PC-9 (cell line): ENCODE results near the gene RALGAPA2. TPM values are rescaled to one million over a fixed set of nuclear protein-coding genes. Genes with fewer than 3 reads are reported as not detected.

ENCODE experiments used
- BruUV-seq: library from RNA; stranded (reverse); fragments of 400-500 nt; replicated peaks from 2 replicates; lab custom pipeline; 2021; lab: Mats Ljungman, UMichigan
- CTCF ChIA-PET: fragments of 300-600 bp; sonication (Branson Sonifier 250); formaldehyde crosslinking; loops from one replicate; lab custom pipeline; 2022; ENCODE audit warnings: antibody characterized with exemption; lab: Charles Lee
- POLR2A ChIA-PET: fragments of 300-600 bp; sonication (Branson Sonifier 250); formaldehyde crosslinking; loops from one replicate; lab custom pipeline; 2022; ENCODE audit warnings: antibody characterized with exemption; ENCODE audit not compliant: unreplicated experiment; lab: Charles Lee
- DNase-seq, 2 experiments: peaks; one replicate each; pipeline versions ENCODE4 v3.0.0 to v3.0.0-alpha.2; 2015 to 2022; ENCODE audit warnings: mixed read lengths in 1 of 2
- H2AFZ ChIP-seq: fragments of 200-600 bp; sonication (generic); 2 replicates; pipeline ENCODE4 v1.8.1; 2017; ENCODE audit warnings: antibody characterized with exemption
- H3F3A ChIP-seq: fragments of 200-600 bp; sonication (generic); 2 replicates; pipeline ENCODE4 v1.8.1; 2017; ENCODE audit warnings: antibody characterized with exemption, mild to moderate bottlenecking, low read depth; ENCODE audit not compliant: insufficient read depth
- H3K27ac ChIP-seq: fragments of 200-600 bp; sonication (generic); 2 replicates; pipeline ENCODE4 v1.6.1; 2016; ENCODE audit warnings: mixed run types
- H3K27me3 ChIP-seq: fragments of 200-600 bp; sonication (generic); 2 replicates; pipeline ENCODE4 v1.6.1; 2016; ENCODE audit warnings: low read depth, mixed run types; ENCODE audit not compliant: insufficient read depth
- H3K36me3 ChIP-seq: fragments of 200-600 bp; sonication (generic); 2 replicates; pipeline ENCODE4 v1.6.1; 2016; ENCODE audit warnings: low read depth, mixed run types
- H3K4me1 ChIP-seq: fragments of 200-600 bp; sonication (generic); replicated peaks from 2 replicates; pipeline ENCODE4 v1.6.1; 2016; ENCODE audit warnings: mixed run types; ENCODE audit not compliant: insufficient read depth
- H3K4me2 ChIP-seq: fragments of 200-600 bp; sonication (generic); 2 replicates; pipeline ENCODE4 v1.6.1; 2017; ENCODE audit warnings: mixed run types
- H3K4me3 ChIP-seq: fragments of 200-600 bp; sonication (generic); 2 replicates; pipeline ENCODE4 v1.6.1; 2016; ENCODE audit warnings: mixed run types
- H3K79me2 ChIP-seq: fragments of 200-600 bp; sonication (generic); 2 replicates; pipeline ENCODE4 v1.6.1; 2017; ENCODE audit warnings: low read depth, mixed run types
- H3K9me2 ChIP-seq: fragments of 200-600 bp; sonication (generic); 2 replicates; pipeline ENCODE4 v1.8.1; 2017; ENCODE audit warnings: mild to moderate bottlenecking; ENCODE audit not compliant: insufficient read depth
- H3K9me3 ChIP-seq: fragments of 200-600 bp; sonication (generic); 2 replicates; pipeline ENCODE4 v1.8.1; 2016; ENCODE audit warnings: low read depth; ENCODE audit not compliant: insufficient read depth
- H4K20me1 ChIP-seq: fragments of 200-600 bp; sonication (generic); 2 replicates; pipeline ENCODE4 v1.8.1; 2017; ENCODE audit not compliant: insufficient read depth
- CTCF ChIP-seq: fragments of 200-600 bp; sonication (generic); conservative IDR thresholded peaks from 2 replicates; pipeline ENCODE4 v1.6.1; 2017; ENCODE audit warnings: mixed run types, antibody characterized with exemption, mild to moderate bottlenecking, moderate library complexity
- EZH2 ChIP-seq: fragments of 200-600 bp; sonication (generic); IDR thresholded peaks from 2 replicates; pipeline ENCODE4 v1.8.0; 2017; ENCODE audit warnings: antibody characterized with exemption, low read depth
- intact Hi-C: fragments of 100-400 bp; cut with micrococcal nuclease; formaldehyde crosslinking; loops from one replicate; pipeline ENCODE4 v1.10.0; 2022; ENCODE audit not compliant: unreplicated experiment
- total RNA-seq: library from RNA; stranded (reverse); gene quantifications from 2 replicates; pipeline ENCODE4 v1.2.3, GENCODE V29; 2021

RALGAPA2 gene
- total RNA-seq, 1 experiment from 2014 or later = 28.7 TPM

- no peaks in the 10 kb centered on the region for H4K20me1 ChIP-seq
- no peak for DNase-seq
- no peak overlapping the region for H3K4me2 ChIP-seq
- peaks cover 51% of the 10 kb centered on the region for H3K27me3 ChIP-seq
- ChIA-PET POLR2A (no interaction called here), CTCF (no interaction called here)
- H3K27ac ChIP-seq = no peak overlapping the region
- H3K4me3 ChIP-seq = no peak overlapping the region
- H3K36me3 ChIP-seq = no peaks in the 10 kb centered on the region
- no peak for TF ChIP-seq EZH2
- no peak for TF ChIP-seq CTCF
- no peak overlapping the region for H2AFZ ChIP-seq
- no peaks in the 10 kb centered on the region; the same call in 1 of the 2 replicates for H3F3A ChIP-seq
- H3K79me2 ChIP-seq = no peaks in the 10 kb centered on the region
- no TSS peak for BruUV-seq
- no peaks in the 10 kb centered on the region for H3K4me1 ChIP-seq
- intact Hi-C loops = no loop called here
- no peaks in the 10 kb centered on the region for H3K9me2 ChIP-seq
- H3K9me3 ChIP-seq = no peaks in the 10 kb centered on the region
Measured at GRCh38 chr20:20737158-20737557, 24.7 kb upstream of the RALGAPA2 start.

DNA sequence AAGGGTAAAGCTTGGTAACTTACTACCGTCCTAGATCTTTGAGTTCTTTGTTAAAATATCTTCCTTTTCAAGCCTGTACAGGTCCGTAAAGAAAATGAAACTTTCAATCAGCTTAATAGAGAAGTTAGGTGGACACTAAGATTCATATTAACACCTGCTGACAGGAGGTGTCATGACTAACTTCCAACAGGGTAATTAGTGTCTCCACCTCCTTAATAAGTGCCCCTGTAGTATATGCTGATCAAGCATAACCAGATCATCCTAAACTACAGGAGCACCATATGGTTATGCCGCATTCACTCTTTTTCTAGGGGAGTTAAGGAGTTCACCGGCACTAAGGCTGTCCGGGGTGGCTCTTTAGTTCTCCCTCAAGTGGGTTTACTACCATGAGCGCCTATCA, 23.9 kb upstream of the RALGAPA2 start:
- ChIA-PET POLR2A (no interaction called here), CTCF (no interaction called here)
- no peaks in the 10 kb centered on the region for H4K20me1 ChIP-seq
- no TSS peak for BruUV-seq
- no peaks in the 10 kb centered on the region for H3K36me3 ChIP-seq
- H3K4me2 ChIP-seq = no peak overlapping the region
- H3K27me3 ChIP-seq = peaks cover 43% of the 10 kb centered on the region
- H3F3A ChIP-seq = no peaks in the 10 kb centered on the region; the same call in 1 of the 2 replicates
- H3K4me1 ChIP-seq = no peaks in the 10 kb centered on the region
- H3K27ac ChIP-seq = no peak overlapping the region
- no peaks in the 10 kb centered on the region for H3K9me2 ChIP-seq
- TF ChIP-seq EZH2 (no peak), CTCF (no peak)
- no peaks in the 10 kb centered on the region for H3K9me3 ChIP-seq
- intact Hi-C loops = no loop called here
- H3K79me2 ChIP-seq = no peaks in the 10 kb centered on the region
- no peak for DNase-seq
- no peak overlapping the region for H2AFZ ChIP-seq
- no peak overlapping the region for H3K4me3 ChIP-seq

DNA sequence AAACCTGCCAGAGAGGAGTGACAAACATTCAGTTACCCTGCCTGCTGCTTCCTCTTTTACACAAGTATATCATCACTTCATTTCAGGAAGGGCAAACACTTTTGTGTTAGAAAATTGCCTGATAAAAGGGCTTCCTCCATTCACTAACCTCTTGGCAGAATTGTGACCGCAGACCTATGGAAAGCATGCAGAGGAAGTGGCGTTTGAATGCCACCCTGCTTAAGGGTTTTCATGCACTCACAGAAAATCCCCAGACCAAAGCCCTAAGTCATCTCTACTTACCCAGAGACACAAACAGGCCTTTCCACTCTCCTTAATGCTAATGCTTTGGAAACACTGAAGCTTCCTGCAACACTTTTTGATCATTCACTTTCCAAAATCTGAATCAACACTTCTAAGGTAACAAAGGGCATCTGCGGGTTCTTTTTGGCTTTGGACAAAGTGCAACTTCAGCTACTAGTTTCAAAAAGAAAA, 22.1 kb upstream of the RALGAPA2 start:
- Histone ChIP-seq H4K20me1 (no peaks in the 10 kb centered on the region), H3K4me1 (no peaks in the 10 kb centered on the region), H3K27me3 (peaks cover 27% of the 10 kb centered on the region), H3K4me3 (no peak overlapping the region), H2AFZ (no peak overlapping the region), H3K27ac (no peak overlapping the region), H3K4me2 (no peak overlapping the region), H3K9me2 (no peaks in the 10 kb centered on the region), H3K36me3 (no peaks in the 10 kb centered on the region), H3K79me2 (no peaks in the 10 kb centered on the region), H3K9me3 (no peaks in the 10 kb centered on the region), H3F3A (no peaks in the 10 kb centered on the region; the same call in 1 of the 2 replicates)
- CTCF ChIA-PET = no interaction called here
- POLR2A ChIA-PET = no interaction called here
- TF ChIP-seq CTCF = no peak
- no peak for TF ChIP-seq EZH2
- no TSS peak for BruUV-seq
- intact Hi-C loops = no loop called here
- DNase-seq = no peak
